ENCODE measurements around the gene SNAPC2. TPM values are rescaled to one million over a fixed set of nuclear protein-coding genes. Genes with fewer than 3 reads are reported as not detected.

Gene SNAPC2
- total and polyA plus RNA-seq, 2 of the 13 experiments (the other 11 are each of a cell fraction or from before 2014, with no cell fraction given), result 10.2 to 12.7 TPM

DNA sequence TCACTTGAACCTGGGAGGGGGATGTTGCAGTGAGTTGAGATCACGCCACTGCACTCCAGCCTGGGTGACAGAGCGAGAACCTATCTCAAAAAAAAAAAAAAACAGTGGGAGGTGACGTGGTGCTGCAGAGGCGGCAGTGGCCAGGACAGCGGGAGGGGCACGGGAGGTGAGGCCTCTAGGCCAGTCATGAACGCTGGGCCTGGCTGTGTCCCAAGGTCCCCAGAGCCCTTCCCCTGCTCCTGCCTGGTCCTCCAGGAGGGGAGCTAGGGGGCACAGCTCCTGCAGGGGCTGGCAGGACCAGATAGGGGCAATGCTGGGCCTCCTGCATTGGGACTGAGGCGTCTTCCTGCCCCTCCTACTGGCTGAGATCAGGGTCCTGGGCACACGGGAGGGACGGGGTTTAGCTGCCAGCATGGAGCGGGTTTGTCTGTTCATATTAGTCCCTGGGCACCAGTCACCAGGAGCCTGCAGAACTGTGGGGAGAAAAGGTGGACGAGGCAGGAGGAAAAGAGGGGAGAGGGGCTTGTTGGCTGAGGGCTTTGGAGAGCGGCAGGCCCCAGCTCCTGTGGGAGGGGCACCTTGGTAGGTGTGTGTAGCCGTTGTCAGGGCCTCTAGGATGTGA, 11.9 kb upstream of the SNAPC2 start:
- H3K36me3 ChIP-seq (replicated peaks in 1 of 2; ENCODE audit: control insufficient read depth in 1 of 2, insufficient read depth in 2 of 2, low read length in 2 of 2), result peaks cover 4 to 28% of the 10 kb centered on the region in 2 experiments; a peak in 4 of 5 replicates
- FAIRE-seq (no peak), DNase-seq (ENCODE audit: low spot score) (no peak), ATAC-seq (no peak)
- H3K4me2 ChIP-seq (ENCODE audit: low read depth, low read length), result no peak overlapping the region
- no peaks in the 10 kb centered on the region; a peak in 1 of 5 replicates for H3K27me3 ChIP-seq (ENCODE audit: control insufficient read depth in 1 of 2, insufficient read depth in 2 of 2, low read length in 2 of 2)
- no peak overlapping the region for H3K9ac ChIP-seq (ENCODE audit: insufficient read depth, low read depth, low read length)
- no peak overlapping the region for H3K4me3 ChIP-seq (replicated peaks in 1 of 3; ENCODE audit: insufficient read depth in 1 of 3, low read depth in 2 of 3, low read length in 3 of 3)
- CTCF ChIA-PET (ENCODE audit: low intra/inter-chr PET ratio, low total read pairs), result no interaction called here
- WGBS (ENCODE audit: low lambda C conversion rate), result 98% methylated on average over 14 of the region's 14 CpGs
- H3K4me1 ChIP-seq (ENCODE audit: insufficient read depth, low read length), result peaks cover 22% of the 10 kb centered on the region
- H2AFZ ChIP-seq (ENCODE audit: low read length), result no peak overlapping the region
- intact Hi-C loops (cut with micrococcal nuclease; ENCODE audit: unreplicated experiment) (no loop called here), in situ Hi-C loops (cut with HindIII; ENCODE audit: extremely low pct_ligation_motif_present, low pct_unique_long_range_greater_than_20kb) (no loop called here)
- peaks cover 23% of the 10 kb centered on the region for H3K79me2 ChIP-seq (ENCODE audit: insufficient read depth, low read length)
- POLR2A ChIA-PET, result interaction anchor here (1.0 to 3.4 kb wide), 2 partner anchors 11 to 40 kb away, joined by 3 to 24 read pairs; partner anchors contain the start of gene SNAPC2
- H3K9me3 ChIP-seq (ENCODE audit: low read length), result no peaks in the 10 kb centered on the region
- no TSS peak for BruUV-seq (replicated peaks)
- no peak overlapping the region for H3K27ac ChIP-seq (ENCODE audit: extremely low read length, insufficient read depth, low read length)
- H4K20me1 ChIP-seq (ENCODE audit: insufficient read depth, low read length), result peaks cover 13% of the 10 kb centered on the region; the same call in 1 of the 2 replicates
- TF ChIP-seq, protein P1, sequence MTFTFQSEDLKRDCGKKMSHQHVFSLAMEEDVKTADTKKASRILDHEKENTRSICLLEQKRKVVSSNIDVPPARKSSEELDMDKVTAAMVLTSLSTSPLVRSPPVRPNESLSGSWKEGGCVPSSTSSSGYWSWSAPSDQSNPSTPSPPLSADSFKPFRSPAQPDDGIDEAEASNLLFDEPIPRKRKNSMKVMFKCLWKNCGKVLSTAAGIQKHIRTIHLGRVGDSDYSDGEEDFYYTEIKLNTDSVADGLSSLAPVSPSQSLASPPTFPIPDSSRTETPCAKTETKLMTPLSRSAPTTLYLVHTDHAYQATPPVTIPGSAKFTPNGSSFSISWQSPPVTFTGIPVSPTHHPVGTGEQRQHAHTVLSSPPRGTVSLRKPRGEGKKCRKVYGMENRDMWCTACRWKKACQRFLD (CRISPR knock-in tag; IDR thresholded peaks at IDR 0.05; ENCODE audit: borderline replicate concordance), result no peak
- no peak for TF ChIP-seq SETDB1 (CRISPR knock-in tag; IDR thresholded peaks at IDR 0.05; ENCODE audit: borderline replicate concordance)
- no peak for TF ChIP-seq TBX2 (CRISPR knock-in tag; IDR thresholded peaks at IDR 0.05; ENCODE audit: borderline replicate concordance)
- TF ChIP-seq ZNF672 (CRISPR knock-in tag; IDR thresholded peaks at IDR 0.05), result no peak
- TF ChIP-seq KAT7 (CRISPR knock-in tag; IDR thresholded peaks at IDR 0.05; ENCODE audit: borderline replicate concordance), result no peak
- TF ChIP-seq HDAC1 (CRISPR knock-in tag; IDR thresholded peaks at IDR 0.05), result no peak
- TF ChIP-seq ARHGAP35 (CRISPR knock-in tag; IDR thresholded peaks at IDR 0.05; ENCODE audit: borderline replicate concordance), result no peak
- TF ChIP-seq NR2C2 (CRISPR knock-in tag; IDR thresholded peaks at IDR 0.05; ENCODE audit: borderline replicate concordance), result no peak
- no peak for TF ChIP-seq EED (CRISPR knock-in tag; IDR thresholded peaks at IDR 0.05)
- TF ChIP-seq, protein P2, sequence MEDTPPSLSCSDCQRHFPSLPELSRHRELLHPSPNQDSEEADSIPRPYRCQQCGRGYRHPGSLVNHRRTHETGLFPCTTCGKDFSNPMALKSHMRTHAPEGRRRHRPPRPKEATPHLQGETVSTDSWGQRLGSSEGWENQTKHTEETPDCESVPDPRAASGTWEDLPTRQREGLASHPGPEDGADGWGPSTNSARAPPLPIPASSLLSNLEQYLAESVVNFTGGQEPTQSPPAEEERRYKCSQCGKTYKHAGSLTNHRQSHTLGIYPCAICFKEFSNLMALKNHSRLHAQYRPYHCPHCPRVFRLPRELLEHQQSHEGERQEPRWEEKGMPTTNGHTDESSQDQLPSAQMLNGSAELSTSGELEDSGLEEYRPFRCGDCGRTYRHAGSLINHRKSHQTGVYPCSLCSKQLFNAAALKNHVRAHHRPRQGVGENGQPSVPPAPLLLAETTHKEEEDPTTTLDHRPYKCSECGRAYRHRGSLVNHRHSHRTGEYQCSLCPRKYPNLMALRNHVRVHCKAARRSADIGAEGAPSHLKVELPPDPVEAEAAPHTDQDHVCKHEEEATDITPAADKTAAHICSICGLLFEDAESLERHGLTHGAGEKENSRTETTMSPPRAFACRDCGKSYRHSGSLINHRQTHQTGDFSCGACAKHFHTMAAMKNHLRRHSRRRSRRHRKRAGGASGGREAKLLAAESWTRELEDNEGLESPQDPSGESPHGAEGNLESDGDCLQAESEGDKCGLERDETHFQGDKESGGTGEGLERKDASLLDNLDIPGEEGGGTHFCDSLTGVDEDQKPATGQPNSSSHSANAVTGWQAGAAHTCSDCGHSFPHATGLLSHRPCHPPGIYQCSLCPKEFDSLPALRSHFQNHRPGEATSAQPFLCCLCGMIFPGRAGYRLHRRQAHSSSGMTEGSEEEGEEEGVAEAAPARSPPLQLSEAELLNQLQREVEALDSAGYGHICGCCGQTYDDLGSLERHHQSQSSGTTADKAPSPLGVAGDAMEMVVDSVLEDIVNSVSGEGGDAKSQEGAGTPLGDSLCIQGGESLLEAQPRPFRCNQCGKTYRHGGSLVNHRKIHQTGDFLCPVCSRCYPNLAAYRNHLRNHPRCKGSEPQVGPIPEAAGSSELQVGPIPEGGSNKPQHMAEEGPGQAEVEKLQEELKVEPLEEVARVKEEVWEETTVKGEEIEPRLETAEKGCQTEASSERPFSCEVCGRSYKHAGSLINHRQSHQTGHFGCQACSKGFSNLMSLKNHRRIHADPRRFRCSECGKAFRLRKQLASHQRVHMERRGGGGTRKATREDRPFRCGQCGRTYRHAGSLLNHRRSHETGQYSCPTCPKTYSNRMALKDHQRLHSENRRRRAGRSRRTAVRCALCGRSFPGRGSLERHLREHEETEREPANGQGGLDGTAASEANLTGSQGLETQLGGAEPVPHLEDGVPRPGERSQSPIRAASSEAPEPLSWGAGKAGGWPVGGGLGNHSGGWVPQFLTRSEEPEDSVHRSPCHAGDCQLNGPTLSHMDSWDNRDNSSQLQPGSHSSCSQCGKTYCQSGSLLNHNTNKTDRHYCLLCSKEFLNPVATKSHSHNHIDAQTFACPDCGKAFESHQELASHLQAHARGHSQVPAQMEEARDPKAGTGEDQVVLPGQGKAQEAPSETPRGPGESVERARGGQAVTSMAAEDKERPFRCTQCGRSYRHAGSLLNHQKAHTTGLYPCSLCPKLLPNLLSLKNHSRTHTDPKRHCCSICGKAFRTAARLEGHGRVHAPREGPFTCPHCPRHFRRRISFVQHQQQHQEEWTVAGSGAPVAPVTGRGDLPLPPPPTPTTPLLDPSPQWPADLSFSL (CRISPR knock-in tag; IDR thresholded peaks at IDR 0.05), result no peak
- no peak for TF ChIP-seq JUNB (CRISPR knock-in tag; IDR thresholded peaks at IDR 0.05; ENCODE audit: borderline replicate concordance)
- no peak for TF ChIP-seq RBM22 (optimal IDR thresholded peaks at IDR 0.05; ENCODE audit: low read length)
- TF ChIP-seq CEBPB (IDR thresholded peaks at IDR 0.05; ENCODE audit: borderline replicate concordance, low read depth, low read length), result no peak
- TF ChIP-seq TGIF2 (CRISPR knock-in tag; IDR thresholded peaks at IDR 0.05), result no peak
- TF ChIP-seq, protein P3, sequence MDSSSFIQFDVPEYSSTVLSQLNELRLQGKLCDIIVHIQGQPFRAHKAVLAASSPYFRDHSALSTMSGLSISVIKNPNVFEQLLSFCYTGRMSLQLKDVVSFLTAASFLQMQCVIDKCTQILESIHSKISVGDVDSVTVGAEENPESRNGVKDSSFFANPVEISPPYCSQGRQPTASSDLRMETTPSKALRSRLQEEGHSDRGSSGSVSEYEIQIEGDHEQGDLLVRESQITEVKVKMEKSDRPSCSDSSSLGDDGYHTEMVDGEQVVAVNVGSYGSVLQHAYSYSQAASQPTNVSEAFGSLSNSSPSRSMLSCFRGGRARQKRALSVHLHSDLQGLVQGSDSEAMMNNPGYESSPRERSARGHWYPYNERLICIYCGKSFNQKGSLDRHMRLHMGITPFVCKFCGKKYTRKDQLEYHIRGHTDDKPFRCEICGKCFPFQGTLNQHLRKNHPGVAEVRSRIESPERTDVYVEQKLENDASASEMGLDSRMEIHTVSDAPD (CRISPR knock-in tag; IDR thresholded peaks at IDR 0.05), result no peak
- no peak for TF ChIP-seq ZNF451 (CRISPR knock-in tag; IDR thresholded peaks at IDR 0.05)
